ENCODE measurements around the gene APOC3. TPM values are rescaled to one million over a fixed set of nuclear protein-coding genes. Genes with fewer than 3 reads are reported as not detected.

The APOC3 gene
- total and polyA plus RNA-seq, 2 donors from 2014 or later, result 35.6 TPM; not detected in 1

DNA sequence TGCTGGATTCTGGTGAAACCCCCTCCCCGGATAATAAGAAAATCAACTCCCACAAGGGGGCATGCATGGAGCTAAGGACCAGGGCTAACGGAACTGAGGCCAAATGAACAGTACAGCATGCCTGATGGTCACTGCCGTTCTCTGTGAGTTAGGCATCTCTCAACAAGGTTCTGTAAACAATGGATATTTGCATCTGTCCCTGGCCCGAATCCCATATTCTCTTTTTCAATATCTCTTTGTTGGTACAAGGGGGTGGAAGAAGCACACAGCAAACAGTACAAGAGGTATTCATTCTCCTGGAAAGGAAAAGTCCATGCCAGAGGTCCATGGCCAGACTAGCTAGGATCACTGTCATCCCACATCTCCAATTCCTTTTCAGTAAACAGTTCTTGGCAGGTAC, 39.9 kb downstream of the APOC3 start:
- TF ChIP-seq, protein P1, sequence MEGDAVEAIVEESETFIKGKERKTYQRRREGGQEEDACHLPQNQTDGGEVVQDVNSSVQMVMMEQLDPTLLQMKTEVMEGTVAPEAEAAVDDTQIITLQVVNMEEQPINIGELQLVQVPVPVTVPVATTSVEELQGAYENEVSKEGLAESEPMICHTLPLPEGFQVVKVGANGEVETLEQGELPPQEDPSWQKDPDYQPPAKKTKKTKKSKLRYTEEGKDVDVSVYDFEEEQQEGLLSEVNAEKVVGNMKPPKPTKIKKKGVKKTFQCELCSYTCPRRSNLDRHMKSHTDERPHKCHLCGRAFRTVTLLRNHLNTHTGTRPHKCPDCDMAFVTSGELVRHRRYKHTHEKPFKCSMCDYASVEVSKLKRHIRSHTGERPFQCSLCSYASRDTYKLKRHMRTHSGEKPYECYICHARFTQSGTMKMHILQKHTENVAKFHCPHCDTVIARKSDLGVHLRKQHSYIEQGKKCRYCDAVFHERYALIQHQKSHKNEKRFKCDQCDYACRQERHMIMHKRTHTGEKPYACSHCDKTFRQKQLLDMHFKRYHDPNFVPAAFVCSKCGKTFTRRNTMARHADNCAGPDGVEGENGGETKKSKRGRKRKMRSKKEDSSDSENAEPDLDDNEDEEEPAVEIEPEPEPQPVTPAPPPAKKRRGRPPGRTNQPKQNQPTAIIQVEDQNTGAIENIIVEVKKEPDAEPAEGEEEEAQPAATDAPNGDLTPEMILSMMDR (IDR thresholded peaks at IDR 0.05; ENCODE audit: borderline replicate concordance, extremely low read depth, insufficient read depth), result no peak
- H3K27me3 ChIP-seq (ENCODE audit: control insufficient read depth, insufficient read depth, low read length), result no peaks in the 10 kb centered on the region
- FAIRE-seq (no peak), DNase-seq (no peak)
- no peaks in the 10 kb centered on the region for H3K4me1 ChIP-seq (ENCODE audit: control insufficient read depth in 2 of 3, insufficient read depth in 2 of 3, low read depth in 1 of 3, low read length in 3 of 3)
- no peaks in the 10 kb centered on the region for H3K9me3 ChIP-seq (ENCODE audit: control insufficient read depth in 2 of 3, insufficient read depth in 1 of 3, low read length in 3 of 3)
- no peak overlapping the region for H3K27ac ChIP-seq (ENCODE audit: low read depth in 2 of 2, low read length in 2 of 2)
- intact Hi-C loops (cut with DNase I), result loop anchor here (10.0 kb wide), 1 partner anchor 235 kb away; no protein-coding TSS in a partner anchor
- no peak overlapping the region for H3K4me3 ChIP-seq (ENCODE audit: low read length in 3 of 3)
- peaks cover 4 to 65% (median 57%) of the 10 kb centered on the region in 3 donors for H3K36me3 ChIP-seq (ENCODE audit: control insufficient read depth in 2 of 3, insufficient read depth in 3 of 3, low read length in 3 of 3)
- H3K9ac ChIP-seq (ENCODE audit: low read length in 3 of 3), result no peak overlapping the region

DNA sequence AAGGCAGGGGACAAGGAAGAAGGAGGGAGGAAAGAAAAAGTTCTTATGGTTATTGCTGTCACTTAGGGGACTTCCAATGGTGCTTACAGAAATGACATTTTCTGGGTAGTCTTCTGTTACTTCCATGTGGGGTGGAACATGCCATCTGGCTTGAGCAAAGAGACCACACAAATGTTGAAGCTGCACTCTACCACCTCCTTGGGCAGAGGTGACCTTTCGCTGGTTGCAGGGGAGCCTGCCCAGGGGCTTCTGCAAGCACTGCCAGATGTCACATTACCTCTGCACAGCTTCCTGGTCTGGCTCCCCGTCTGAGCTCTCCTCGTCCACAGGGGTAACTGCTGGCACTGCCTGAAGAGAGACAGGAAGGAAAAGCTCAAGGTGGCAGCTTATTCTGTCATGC, 40.3 kb downstream of the APOC3 start:
- Histone ChIP-seq H3K9me3 (ENCODE audit: control insufficient read depth in 2 of 3, insufficient read depth in 1 of 3, low read length in 3 of 3) (no peaks in the 10 kb centered on the region), H3K27me3 (ENCODE audit: control insufficient read depth, insufficient read depth, low read length) (no peaks in the 10 kb centered on the region), H3K36me3 (ENCODE audit: control insufficient read depth in 2 of 3, insufficient read depth in 3 of 3, low read length in 3 of 3) (peaks cover 4 to 64% (median 56%) of the 10 kb centered on the region in 3 donors), H3K27ac (ENCODE audit: low read depth in 2 of 2, low read length in 2 of 2) (no peak overlapping the region), H3K4me3 (ENCODE audit: low read length in 3 of 3) (no peak overlapping the region), H3K9ac (ENCODE audit: low read length in 3 of 3) (no peak overlapping the region), H3K4me1 (ENCODE audit: control insufficient read depth in 2 of 3, insufficient read depth in 2 of 3, low read depth in 1 of 3, low read length in 3 of 3) (no peaks in the 10 kb centered on the region)
- TF ChIP-seq, protein P1 (IDR thresholded peaks at IDR 0.05; ENCODE audit: borderline replicate concordance, extremely low read depth, insufficient read depth), result no peak
- DNase-seq (no peak), FAIRE-seq (no peak)
- intact Hi-C loops (cut with DNase I), result loop anchor here (10.0 kb wide), 1 partner anchor 235 kb away; no protein-coding TSS in a partner anchor

DNA sequence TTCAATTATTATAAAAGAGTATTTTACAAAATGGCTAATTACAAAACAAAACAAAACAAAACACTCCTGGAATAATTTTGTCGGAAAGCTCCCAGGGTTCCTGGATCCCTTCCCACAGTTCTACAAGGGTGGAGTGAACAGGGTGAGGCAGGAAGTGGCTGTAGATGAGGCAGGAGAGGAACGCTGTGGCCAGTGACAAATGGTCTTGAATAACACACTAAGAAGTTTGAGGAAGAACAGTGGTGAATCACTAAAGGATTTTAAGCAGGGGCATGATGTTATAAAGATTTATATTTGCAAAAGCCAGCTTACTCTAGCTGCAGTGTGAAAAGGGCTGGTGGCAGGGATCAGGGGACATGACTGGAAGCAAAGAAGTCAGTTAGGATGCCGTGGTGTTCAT, 41.5 kb downstream of the APOC3 start:
- no peaks in the 10 kb centered on the region for H3K27me3 ChIP-seq (ENCODE audit: control insufficient read depth, insufficient read depth, low read length)
- H3K4me3 ChIP-seq (ENCODE audit: low read length in 3 of 3), result no peak overlapping the region
- H3K9me3 ChIP-seq (ENCODE audit: control insufficient read depth in 2 of 3, insufficient read depth in 1 of 3, low read length in 3 of 3), result no peaks in the 10 kb centered on the region
- intact Hi-C loops (cut with DNase I), result loop anchor here (10.0 kb wide), 1 partner anchor 234 kb away; no protein-coding TSS in a partner anchor
- no peak overlapping the region for H3K9ac ChIP-seq (ENCODE audit: low read length in 3 of 3)
- H3K4me1 ChIP-seq (ENCODE audit: control insufficient read depth in 2 of 3, insufficient read depth in 2 of 3, low read depth in 1 of 3, low read length in 3 of 3), result no peaks in the 10 kb centered on the region
- H3K36me3 ChIP-seq (ENCODE audit: control insufficient read depth in 2 of 3, insufficient read depth in 3 of 3, low read length in 3 of 3), result peaks cover 4 to 69% (median 54%) of the 10 kb centered on the region in 3 donors
- no peak overlapping the region for H3K27ac ChIP-seq (ENCODE audit: low read depth in 2 of 2, low read length in 2 of 2)
- TF ChIP-seq, protein P1 (IDR thresholded peaks at IDR 0.05; ENCODE audit: borderline replicate concordance, extremely low read depth, insufficient read depth), result no peak
- FAIRE-seq (no peak), DNase-seq (no peak)

DNA sequence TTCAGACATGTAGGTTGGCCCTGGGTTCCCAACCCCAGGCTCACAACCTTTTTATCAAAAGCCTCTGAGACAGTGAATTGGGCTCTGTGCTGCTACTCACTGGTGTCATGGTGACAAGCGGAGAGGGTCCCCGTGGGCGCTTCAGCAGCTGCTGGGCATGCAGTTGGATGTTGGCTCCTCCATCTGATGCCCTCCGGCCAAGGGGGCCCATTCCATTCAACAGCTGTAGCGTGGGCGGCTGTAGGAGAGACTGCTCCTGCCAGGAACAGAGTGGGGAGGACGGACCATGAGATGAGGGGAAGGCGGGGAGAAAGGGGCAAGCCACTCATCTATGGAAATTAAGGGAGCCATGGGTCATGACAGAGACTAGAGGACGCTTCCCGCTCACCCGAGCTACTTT, 43.7 kb downstream of the APOC3 start:
- no peak overlapping the region for H3K4me3 ChIP-seq (ENCODE audit: low read length in 3 of 3)
- H3K27me3 ChIP-seq (ENCODE audit: control insufficient read depth, insufficient read depth, low read length), result no peaks in the 10 kb centered on the region
- H3K9ac ChIP-seq (ENCODE audit: low read length in 3 of 3), result no peak overlapping the region
- peaks cover 0 to 3% (median 0%) of the 10 kb centered on the region in 3 donors for H3K4me1 ChIP-seq (ENCODE audit: control insufficient read depth in 2 of 3, insufficient read depth in 2 of 3, low read depth in 1 of 3, low read length in 3 of 3)
- DNase-seq (no peak), FAIRE-seq (no peak)
- no peak overlapping the region for H3K27ac ChIP-seq (ENCODE audit: low read depth in 2 of 2, low read length in 2 of 2)
- H3K9me3 ChIP-seq (ENCODE audit: control insufficient read depth in 2 of 3, insufficient read depth in 1 of 3, low read length in 3 of 3), result no peaks in the 10 kb centered on the region
- TF ChIP-seq, protein P1 (IDR thresholded peaks at IDR 0.05; ENCODE audit: borderline replicate concordance, extremely low read depth, insufficient read depth), result no peak
- H3K36me3 ChIP-seq (ENCODE audit: control insufficient read depth in 2 of 3, insufficient read depth in 3 of 3, low read length in 3 of 3), result peaks cover 4 to 53% (median 40%) of the 10 kb centered on the region in 3 donors
- intact Hi-C loops (cut with DNase I), result loop anchor here (10.0 kb wide), 1 partner anchor 231 kb away; no protein-coding TSS in a partner anchor

All from kidney (tissue), 14 donors.